ENCODE measurements around the gene DIAPH1.
A peak's percentile ranks its signal among the peaks of the same experiment; 100 is the strongest.

The DIAPH1 gene

GRCh38 chr5:141560725-141561483, 57.9 kb downstream of the DIAPH1 start:
- Histone ChIP-seq H3K27me3 (ENCODE audit: insufficient read depth, poor library complexity, severe bottlenecking) (no peaks in the 10 kb centered on the region), H3K36me3 (ENCODE audit: low read depth) (peaks cover 71% of the 10 kb centered on the region), H3K27ac (ENCODE audit: poor library complexity, severe bottlenecking) (peak overlapping the region; percentile 86), H3K4me1 (ENCODE audit: insufficient read depth, poor library complexity, severe bottlenecking) (peaks cover 36% of the 10 kb centered on the region), H3K4me3 (ENCODE audit: severe bottlenecking) (no peak overlapping the region), H3K9me3 (ENCODE audit: severe bottlenecking) (no peaks in the 10 kb centered on the region)
- peak; percentile 97 for TF ChIP-seq CTCF (IDR thresholded peaks at IDR 0.05; ENCODE audit: poor library complexity, severe bottlenecking)
- DNase-seq (ENCODE audit: low spot score): peak; percentile 85
- peak; percentile 59 for ATAC-seq (ENCODE audit: low read depth)

- no peaks in the 10 kb centered on the region for H3K27me3 ChIP-seq (ENCODE audit: insufficient read depth, poor library complexity, severe bottlenecking)
- H3K36me3 ChIP-seq (ENCODE audit: low read depth): peaks cover 71% of the 10 kb centered on the region
- no peak overlapping the region for H3K4me3 ChIP-seq (ENCODE audit: severe bottlenecking)
- H3K4me1 ChIP-seq (ENCODE audit: insufficient read depth, poor library complexity, severe bottlenecking): peaks cover 36% of the 10 kb centered on the region
- peak overlapping the region; percentile 86 for H3K27ac ChIP-seq (ENCODE audit: poor library complexity, severe bottlenecking)
- no peak for TF ChIP-seq CTCF (IDR thresholded peaks at IDR 0.05; ENCODE audit: poor library complexity, severe bottlenecking)
- ATAC-seq (ENCODE audit: low read depth) (peak; percentile 23; the same call in 1 of the 3 replicates), DNase-seq (ENCODE audit: low spot score) (no peak)
- no peaks in the 10 kb centered on the region for H3K9me3 ChIP-seq (ENCODE audit: severe bottlenecking)
These were observed 58.6 kb downstream of the DIAPH1 start for GRCh38 chr5:141560151-141560550.

- no peaks in the 10 kb centered on the region for H3K27me3 ChIP-seq (ENCODE audit: insufficient read depth, poor library complexity, severe bottlenecking)
- H3K4me1 ChIP-seq (ENCODE audit: insufficient read depth, poor library complexity, severe bottlenecking): peaks cover 36% of the 10 kb centered on the region
- H3K9me3 ChIP-seq (ENCODE audit: severe bottlenecking): no peaks in the 10 kb centered on the region
- ATAC-seq (ENCODE audit: low read depth): peak; percentile 37
- no peak overlapping the region for H3K4me3 ChIP-seq (ENCODE audit: severe bottlenecking)
- no peak for DNase-seq (ENCODE audit: low spot score)
- TF ChIP-seq CTCF (IDR thresholded peaks at IDR 0.05; ENCODE audit: poor library complexity, severe bottlenecking): no peak
- H3K36me3 ChIP-seq (ENCODE audit: low read depth): peaks cover 71% of the 10 kb centered on the region
- H3K27ac ChIP-seq (ENCODE audit: poor library complexity, severe bottlenecking): peak overlapping the region; percentile 86
These were observed 59.3 kb downstream of the DIAPH1 start for GRCh38 chr5:141559461-141559860.

- ATAC-seq (ENCODE audit: low read depth) (no peak), DNase-seq (ENCODE audit: low spot score) (no peak)
- peak; percentile 89 for TF ChIP-seq CTCF (IDR thresholded peaks at IDR 0.05; ENCODE audit: poor library complexity, severe bottlenecking)
- Histone ChIP-seq H3K27ac (ENCODE audit: poor library complexity, severe bottlenecking) (peak overlapping the region; percentile 86), H3K4me1 (ENCODE audit: insufficient read depth, poor library complexity, severe bottlenecking) (peaks cover 36% of the 10 kb centered on the region), H3K36me3 (ENCODE audit: low read depth) (peaks cover 69% of the 10 kb centered on the region), H3K4me3 (ENCODE audit: severe bottlenecking) (no peak overlapping the region), H3K9me3 (ENCODE audit: severe bottlenecking) (no peaks in the 10 kb centered on the region), H3K27me3 (ENCODE audit: insufficient read depth, poor library complexity, severe bottlenecking) (no peaks in the 10 kb centered on the region)
These were observed 60.6 kb downstream of the DIAPH1 start for GRCh38 chr5:141558150-141558549.

- Histone ChIP-seq H3K9me3 (ENCODE audit: severe bottlenecking) (no peaks in the 10 kb centered on the region), H3K4me1 (ENCODE audit: insufficient read depth, poor library complexity, severe bottlenecking) (peaks cover 36% of the 10 kb centered on the region), H3K27me3 (ENCODE audit: insufficient read depth, poor library complexity, severe bottlenecking) (no peaks in the 10 kb centered on the region), H3K36me3 (ENCODE audit: low read depth) (peaks cover 67% of the 10 kb centered on the region), H3K4me3 (ENCODE audit: severe bottlenecking) (no peak overlapping the region), H3K27ac (ENCODE audit: poor library complexity, severe bottlenecking) (peak overlapping the region; percentile 86)
- DNase-seq (ENCODE audit: low spot score): peak; percentile 95
- ATAC-seq (ENCODE audit: low read depth): peak; percentile 94
- peak; percentile 98 for TF ChIP-seq CTCF (IDR thresholded peaks at IDR 0.05; ENCODE audit: poor library complexity, severe bottlenecking)
These were observed 61.1 kb downstream of the DIAPH1 start for GRCh38 chr5:141557681-141558136.

All from RWPE2 (cell line).